A673 (cell line): Measurements from ENCODE around the gene LDB2.

Source experiments
- CTCF ChIP-seq: fragments of 300-800, 200-600 bp; sonication (generic); conservative IDR thresholded peaks from 2 replicates; pipeline ENCODE4 v1.5.1; 2017; ENCODE audit warnings: low read depth, mild to moderate bottlenecking, antibody characterized with exemption, low read length, moderate library complexity, mixed read lengths
- EZH2 ChIP-seq: fragments of 200-600 bp; sonication (generic); IDR thresholded peaks from 2 replicates; pipeline ENCODE4 v1.6.1; 2017; ENCODE audit warnings: borderline replicate concordance, low read depth, mild to moderate bottlenecking, mixed read lengths, antibody characterized with exemption, low read length; ENCODE audit not compliant: poor library complexity, severe bottlenecking

- TF ChIP-seq CTCF (no peak), EZH2 (no peak)
Observed at GRCh38 chr4:16834814-16835213, 63.6 kb downstream of the LDB2 start.
